ENCODE data around the gene MDP1.
"Not testable (repeated sequence)": the region's sequence is repeated elsewhere in the genome, so short reads cannot be mapped to it uniquely, and the experiment has no call there.

The MDP1 gene

DNA sequence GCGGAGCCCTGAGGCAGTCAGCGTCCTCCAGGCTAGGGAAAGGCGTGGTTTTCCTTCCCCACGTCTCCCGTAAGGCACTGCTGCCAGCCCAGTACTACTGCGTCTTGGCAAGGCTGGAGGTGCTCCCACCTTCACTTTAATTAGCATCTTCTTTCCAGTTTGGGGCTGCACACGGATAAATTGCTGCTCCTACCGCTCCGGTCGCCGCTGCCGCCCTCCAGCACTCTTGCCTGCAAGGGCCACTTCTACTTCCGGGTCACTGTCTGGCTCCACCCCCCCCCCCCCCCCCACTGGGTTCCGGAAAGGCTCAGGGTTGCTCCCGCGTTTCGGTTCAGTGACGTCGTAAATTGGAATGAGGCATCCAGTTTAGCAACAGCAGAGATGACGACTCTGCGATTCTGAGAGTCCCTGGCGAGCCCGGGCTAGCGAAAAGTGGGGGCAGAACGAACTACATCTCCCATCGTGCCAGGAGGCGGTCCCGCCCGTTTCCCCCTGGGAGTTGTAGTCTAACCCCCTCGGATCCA lies 16.3 kb upstream of the MDP1 start, which contains the start of gene NEDD8:
Gene NEDD8, minus strand, starts transcription at position 247 of the 524 bp plus-strand sequence. Its CDS starts 100 bp downstream, at position 147.
- DNase-seq (ENCODE audit: low read depth in 1 of 2, low spot score in 1 of 2), result peak; percentile 83 to 91

DNA sequence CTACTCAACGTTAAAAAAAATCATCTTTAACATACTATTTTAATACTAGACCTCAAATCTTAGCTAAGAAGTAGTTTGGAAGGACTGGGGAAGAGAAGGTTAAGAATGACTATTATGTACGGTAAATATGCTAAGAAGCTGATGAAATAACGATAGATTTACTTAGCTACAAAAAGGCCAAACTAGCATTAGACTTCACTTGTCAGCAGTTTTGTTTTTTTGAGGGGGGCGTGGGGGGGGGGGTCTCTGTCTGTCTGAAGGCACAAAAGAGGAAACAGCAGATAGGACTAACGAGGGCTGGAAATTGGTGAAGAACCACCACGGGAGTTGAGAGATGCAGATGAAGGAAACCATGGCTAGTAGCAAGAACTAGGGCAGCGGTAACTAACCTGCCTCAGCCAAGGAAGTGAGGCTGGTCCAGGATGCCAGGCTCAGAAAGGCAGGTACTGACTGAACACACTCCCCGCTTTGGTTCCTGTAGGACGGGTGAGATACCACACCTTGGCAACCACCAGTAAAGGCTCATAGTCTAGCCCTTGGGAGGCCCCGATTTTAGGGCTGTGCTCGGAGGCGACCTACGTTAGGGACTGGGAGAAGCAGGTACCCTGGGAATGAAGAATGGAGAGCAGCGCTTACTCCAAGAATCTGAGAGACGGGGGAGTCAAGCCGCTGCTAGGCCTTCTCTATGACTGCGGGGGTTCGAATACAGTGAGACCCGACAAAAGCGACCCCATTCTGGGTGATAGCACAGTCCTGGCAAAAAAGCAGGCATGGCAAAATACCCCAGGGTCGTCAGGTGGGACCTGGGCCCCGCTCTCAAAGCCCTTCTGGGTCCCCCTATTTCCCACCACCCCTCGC lies 15.6 kb upstream of the MDP1 start:
- peak in 1 of 2 donors; percentile 15 for DNase-seq (ENCODE audit: low read depth in 1 of 2, low spot score in 1 of 2)

- no peak for DNase-seq (ENCODE audit: low read depth in 1 of 2, low spot score in 1 of 2)
Measured at GRCh38 chr14:24228902-24229301, 13.0 kb upstream of the MDP1 start.

DNA sequence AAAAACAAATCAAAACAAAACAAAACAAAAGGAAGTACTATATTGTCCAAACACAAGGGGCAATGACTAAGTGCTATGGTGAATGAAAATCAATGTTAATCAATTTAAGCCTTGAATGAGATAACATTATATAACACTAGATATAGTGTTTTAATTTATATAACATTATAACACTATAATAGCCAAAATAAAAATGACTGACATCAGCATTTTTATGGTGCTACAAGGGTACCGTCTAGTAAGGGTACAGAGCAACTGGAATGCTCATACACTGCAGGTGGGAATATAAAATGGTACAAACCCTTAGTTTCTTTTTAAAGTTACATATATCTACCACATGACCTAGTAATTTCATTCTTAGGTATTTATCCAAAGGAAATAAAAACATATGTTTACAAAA lies 10.6 kb upstream of the MDP1 start:
- no peak for DNase-seq (ENCODE audit: low read depth in 1 of 2, low spot score in 1 of 2)

DNA sequence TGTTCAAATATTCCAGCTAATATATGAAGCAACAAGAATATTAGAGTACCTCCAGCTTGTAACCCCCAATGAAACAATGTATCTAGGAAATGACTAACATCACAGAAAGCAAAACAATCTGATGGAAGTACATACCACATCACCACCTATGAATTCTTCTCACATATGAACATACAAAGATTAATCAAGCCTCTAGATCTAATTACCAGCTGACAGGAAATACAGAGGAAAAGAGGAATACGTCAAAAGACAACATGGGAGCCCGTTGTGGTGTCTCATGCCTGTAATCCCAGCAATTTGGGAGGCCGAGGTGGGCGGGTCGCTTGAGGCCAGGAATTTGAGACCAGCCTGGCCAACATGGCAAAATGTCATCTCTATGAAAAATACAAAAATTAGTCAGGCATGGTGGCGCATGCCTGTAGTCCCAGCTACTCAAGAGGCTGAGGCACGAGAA lies 8.8 kb upstream of the MDP1 start:
- DNase-seq (ENCODE audit: low read depth in 1 of 2, low spot score in 1 of 2), result no peak

GRCh38 chr14:24222987-24223386 lies 7.1 kb upstream of the MDP1 start:
- not testable (repeated sequence) for DNase-seq (ENCODE audit: low read depth in 1 of 2, low spot score in 1 of 2)

- no peak for DNase-seq (ENCODE audit: low read depth in 1 of 2, low spot score in 1 of 2)
Measured at GRCh38 chr14:24219521-24219920, 3.7 kb upstream of the MDP1 start.

DNA sequence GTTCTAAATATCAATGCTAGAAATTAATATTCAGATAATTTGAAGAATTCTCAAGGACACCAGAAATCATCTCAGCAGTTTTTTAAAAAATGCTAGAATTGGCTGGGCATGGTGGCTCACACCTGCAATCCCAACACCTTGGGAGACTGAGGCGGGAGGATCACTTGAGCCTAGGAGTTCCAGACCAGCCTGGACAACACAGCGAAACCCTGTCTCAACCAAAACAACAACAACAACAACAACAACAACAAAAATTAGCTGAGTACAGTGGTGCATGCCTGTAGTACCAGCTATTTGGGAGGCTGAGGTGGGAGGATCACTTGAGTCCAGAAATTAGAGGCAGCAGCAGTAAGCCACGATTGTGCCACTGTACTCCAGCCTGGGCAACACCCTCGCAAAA lies 3.2 kb upstream of the MDP1 start:
- no peak for DNase-seq (ENCODE audit: low read depth in 1 of 2, low spot score in 1 of 2)

DNA sequence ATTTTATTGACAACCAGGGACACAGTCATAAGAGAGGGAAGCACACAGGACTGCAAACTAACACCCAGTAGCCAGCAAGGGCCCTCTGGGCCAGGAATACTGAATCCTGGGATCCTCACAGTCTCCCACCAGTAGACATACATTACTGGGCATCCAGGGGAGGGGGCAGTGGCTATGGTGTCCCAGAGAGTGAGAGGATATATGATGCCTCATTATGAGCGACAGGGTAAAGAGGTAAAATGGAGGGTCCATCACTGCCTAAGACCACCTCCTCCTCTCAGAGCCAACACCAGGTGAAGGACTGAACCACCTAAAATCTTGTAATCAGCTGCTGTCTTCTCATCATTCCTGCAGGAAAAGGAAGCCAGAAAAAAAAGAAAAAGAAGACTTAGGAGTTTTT lies 1.0 kb upstream of the MDP1 start:
- not testable (repeated sequence) for DNase-seq (ENCODE audit: low read depth in 1 of 2, low spot score in 1 of 2)

DNA sequence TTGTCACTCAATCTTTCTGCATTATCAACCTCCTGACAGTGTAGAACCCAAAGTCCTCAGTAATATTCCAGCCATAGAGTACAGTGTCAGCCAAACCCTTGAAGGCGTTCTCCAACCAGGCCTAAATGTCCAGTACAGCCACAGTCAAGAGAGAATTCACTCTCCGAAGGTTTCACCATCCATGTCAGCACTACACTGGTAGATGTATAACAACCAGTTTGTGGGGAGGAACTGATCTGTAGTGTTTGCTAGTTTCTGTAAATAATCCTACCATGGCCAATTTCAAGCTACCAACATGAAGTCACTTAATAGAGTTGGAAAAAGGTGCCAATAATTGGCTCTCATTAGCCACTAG lies 456 bp upstream of the MDP1 start:
- DNase-seq (ENCODE audit: low read depth in 1 of 2, low spot score in 1 of 2), result no peak

- no peak for DNase-seq (ENCODE audit: low read depth in 1 of 2, low spot score in 1 of 2)
Measured at GRCh38 chr14:24213866-24214662, 1.8 kb downstream of the MDP1 start.

- peak; percentile 84 to 96 for DNase-seq (ENCODE audit: low read depth in 1 of 2, low spot score in 1 of 2)
Measured at GRCh38 chr14:24212924-24213865, 2.7 kb downstream of the MDP1 start, which contains the start of gene CHMP4A. TSS of gene CHMP4A (minus strand) at chr14:24213488. CDS start at chr14:24213439, 49 bp downstream.

- DNase-seq (ENCODE audit: low read depth in 1 of 2, low spot score in 1 of 2), result no peak
Measured at GRCh38 chr14:24211311-24211710, 4.6 kb downstream of the MDP1 start.

GRCh38 chr14:24207625-24208024 lies 8.2 kb downstream of the MDP1 start:
- DNase-seq (ENCODE audit: low read depth in 1 of 2, low spot score in 1 of 2), result no peak

DNA sequence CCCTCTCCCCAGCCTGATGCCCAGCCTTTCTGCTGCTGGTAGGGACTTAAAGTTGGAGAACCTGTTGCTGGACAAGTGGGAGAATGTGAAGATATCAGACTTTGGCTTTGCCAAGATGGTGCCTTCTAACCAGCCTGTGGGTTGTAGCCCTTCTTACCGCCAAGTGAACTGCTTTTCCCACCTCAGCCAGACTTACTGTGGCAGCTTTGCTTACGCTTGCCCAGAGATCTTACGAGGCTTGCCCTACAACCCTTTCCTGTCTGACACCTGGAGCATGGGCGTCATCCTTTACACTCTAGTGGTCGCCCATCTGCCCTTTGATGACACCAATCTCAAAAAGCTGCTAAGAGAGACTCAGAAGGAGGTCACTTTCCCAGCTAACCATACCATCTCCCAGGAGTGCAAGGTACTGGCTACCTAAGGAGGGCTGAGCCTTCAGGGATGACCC lies 8.7 kb downstream of the MDP1 start:
- no peak for DNase-seq (ENCODE audit: low read depth in 1 of 2, low spot score in 1 of 2)

GRCh38 chr14:24206260-24207103 lies 9.4 kb downstream of the MDP1 start:
- no peak for DNase-seq (ENCODE audit: low read depth in 1 of 2, low spot score in 1 of 2)

GRCh38 chr14:24204163-24205146 lies 11.4 kb downstream of the MDP1 start:
- no peak for DNase-seq (ENCODE audit: low read depth in 1 of 2, low spot score in 1 of 2)

GRCh38 chr14:24203249-24203886 lies 12.5 kb downstream of the MDP1 start:
- not testable (repeated sequence) for DNase-seq (ENCODE audit: low read depth in 1 of 2, low spot score in 1 of 2)

Data from activated CD4-positive, alpha-beta T cell treated with anti-CD3 and anti-CD28 coated beads, Interleukin-2, amount 50 U/mL, for 24 hours (primary cell).